ENCODE measurements around the gene VDAC1.
A peak's percentile ranks its signal among the peaks of the same experiment; 100 is the strongest.

The VDAC1 gene

DNA sequence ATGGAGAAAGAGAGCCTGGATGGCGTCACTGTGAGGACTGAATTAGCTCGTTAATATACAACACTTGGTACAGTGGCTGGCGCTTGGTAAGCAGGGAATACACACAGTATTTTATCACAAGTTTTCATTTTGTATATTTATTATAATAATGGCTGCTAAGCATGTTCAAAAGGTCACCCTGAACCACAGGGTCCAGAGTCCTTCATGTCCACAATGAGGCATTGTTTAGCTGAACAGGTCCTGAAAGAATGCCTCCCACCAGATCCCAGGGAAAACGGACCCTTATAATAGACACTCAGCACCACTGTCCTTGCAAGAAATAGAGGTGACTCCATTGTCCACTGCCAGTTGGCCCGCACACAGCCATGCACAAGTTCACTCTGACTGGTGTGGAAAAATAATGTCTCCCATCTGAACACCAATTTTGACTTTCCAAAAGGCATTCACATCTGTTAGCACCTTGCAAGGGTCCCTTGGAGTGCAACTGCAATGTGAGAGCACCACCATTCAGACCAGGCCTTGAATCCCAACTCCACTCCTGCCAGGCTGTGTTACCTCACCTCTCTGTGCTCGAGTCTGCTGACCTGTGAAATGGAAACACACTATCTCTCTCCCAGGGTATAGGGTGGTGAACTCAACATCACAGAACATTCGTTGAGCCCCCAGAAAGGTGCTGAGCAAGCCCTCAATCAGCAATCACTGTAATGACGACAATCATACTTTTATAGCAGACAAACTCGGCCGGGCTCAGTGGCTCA, 3.9 kb downstream of the VDAC1 start:
- no peaks in the 10 kb centered on the region for H3K9me3 Mint-ChIP-seq
- no peak for DNase-seq
- H3K27me3 Mint-ChIP-seq (ENCODE audit: low read depth, poor library complexity) = no peaks in the 10 kb centered on the region
- TF ChIP-seq, protein P1, sequence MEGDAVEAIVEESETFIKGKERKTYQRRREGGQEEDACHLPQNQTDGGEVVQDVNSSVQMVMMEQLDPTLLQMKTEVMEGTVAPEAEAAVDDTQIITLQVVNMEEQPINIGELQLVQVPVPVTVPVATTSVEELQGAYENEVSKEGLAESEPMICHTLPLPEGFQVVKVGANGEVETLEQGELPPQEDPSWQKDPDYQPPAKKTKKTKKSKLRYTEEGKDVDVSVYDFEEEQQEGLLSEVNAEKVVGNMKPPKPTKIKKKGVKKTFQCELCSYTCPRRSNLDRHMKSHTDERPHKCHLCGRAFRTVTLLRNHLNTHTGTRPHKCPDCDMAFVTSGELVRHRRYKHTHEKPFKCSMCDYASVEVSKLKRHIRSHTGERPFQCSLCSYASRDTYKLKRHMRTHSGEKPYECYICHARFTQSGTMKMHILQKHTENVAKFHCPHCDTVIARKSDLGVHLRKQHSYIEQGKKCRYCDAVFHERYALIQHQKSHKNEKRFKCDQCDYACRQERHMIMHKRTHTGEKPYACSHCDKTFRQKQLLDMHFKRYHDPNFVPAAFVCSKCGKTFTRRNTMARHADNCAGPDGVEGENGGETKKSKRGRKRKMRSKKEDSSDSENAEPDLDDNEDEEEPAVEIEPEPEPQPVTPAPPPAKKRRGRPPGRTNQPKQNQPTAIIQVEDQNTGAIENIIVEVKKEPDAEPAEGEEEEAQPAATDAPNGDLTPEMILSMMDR (IDR thresholded peaks at IDR 0.05) = no peak
- H3K36me3 Mint-ChIP-seq (ENCODE audit: low read depth) = peaks cover 14% of the 10 kb centered on the region
- H3K4me1 Mint-ChIP-seq = peaks cover 55% of the 10 kb centered on the region
- H3K27ac Mint-ChIP-seq = no peak overlapping the region
- no peak overlapping the region for H3K4me3 Mint-ChIP-seq

DNA sequence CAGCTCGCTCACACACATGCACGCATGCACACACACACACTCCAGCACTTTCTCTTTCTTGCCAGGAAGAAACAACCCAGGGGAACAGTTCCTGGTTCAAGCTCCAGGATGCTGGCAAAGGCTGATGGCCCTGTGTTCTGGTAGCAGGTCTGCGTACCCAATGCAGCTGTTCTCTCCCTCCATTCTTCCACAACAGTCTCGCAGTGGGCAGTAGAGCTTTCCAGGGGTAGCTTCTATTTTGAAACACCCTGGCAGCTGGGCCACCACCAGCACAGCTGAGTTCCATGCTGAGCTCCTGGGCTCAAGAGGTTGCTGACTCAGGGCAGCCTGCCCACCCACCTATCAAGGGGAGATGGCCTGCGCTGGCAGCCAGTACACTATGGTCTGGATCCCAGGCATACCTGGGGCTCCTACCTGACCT, 4.7 kb downstream of the VDAC1 start:
- Mint-ChIP-seq H3K27ac (peak overlapping the region; percentile 79), H3K36me3 (ENCODE audit: low read depth) (peaks cover 14% of the 10 kb centered on the region), H3K4me3 (no peak overlapping the region), H3K27me3 (ENCODE audit: low read depth, poor library complexity) (no peaks in the 10 kb centered on the region), H3K9me3 (no peaks in the 10 kb centered on the region), H3K4me1 (peaks cover 55% of the 10 kb centered on the region)
- DNase-seq = no peak
- TF ChIP-seq, protein P1 (IDR thresholded peaks at IDR 0.05) = no peak

DNA sequence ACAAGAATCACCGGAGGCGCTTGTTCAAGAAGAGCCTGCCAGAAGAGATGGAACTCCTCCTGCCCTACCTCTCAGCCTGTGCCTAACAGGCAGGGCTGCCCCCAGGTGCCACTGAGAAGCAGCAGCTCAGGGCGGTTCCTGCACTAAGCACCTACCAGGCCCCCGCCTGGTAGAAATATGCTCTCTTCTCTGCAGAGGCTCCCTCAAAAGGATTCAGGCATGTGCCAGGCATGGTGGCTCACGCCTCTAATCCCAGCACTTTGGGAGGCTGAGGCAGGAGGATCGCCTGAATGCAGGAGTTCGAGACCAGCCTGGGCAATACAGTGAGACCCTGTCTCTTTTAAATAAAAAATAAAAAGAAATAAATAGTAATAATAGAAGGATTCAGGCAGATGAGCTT, 6.0 kb downstream of the VDAC1 start:
- peaks cover 14% of the 10 kb centered on the region for H3K36me3 Mint-ChIP-seq (ENCODE audit: low read depth)
- H3K4me1 Mint-ChIP-seq = peaks cover 68% of the 10 kb centered on the region
- no peaks in the 10 kb centered on the region for H3K27me3 Mint-ChIP-seq (ENCODE audit: low read depth, poor library complexity)
- TF ChIP-seq, protein P1 (IDR thresholded peaks at IDR 0.05) = no peak
- no peak for DNase-seq
- H3K4me3 Mint-ChIP-seq = no peak overlapping the region
- H3K9me3 Mint-ChIP-seq = no peaks in the 10 kb centered on the region
- H3K27ac Mint-ChIP-seq = peak overlapping the region; percentile 42

DNA sequence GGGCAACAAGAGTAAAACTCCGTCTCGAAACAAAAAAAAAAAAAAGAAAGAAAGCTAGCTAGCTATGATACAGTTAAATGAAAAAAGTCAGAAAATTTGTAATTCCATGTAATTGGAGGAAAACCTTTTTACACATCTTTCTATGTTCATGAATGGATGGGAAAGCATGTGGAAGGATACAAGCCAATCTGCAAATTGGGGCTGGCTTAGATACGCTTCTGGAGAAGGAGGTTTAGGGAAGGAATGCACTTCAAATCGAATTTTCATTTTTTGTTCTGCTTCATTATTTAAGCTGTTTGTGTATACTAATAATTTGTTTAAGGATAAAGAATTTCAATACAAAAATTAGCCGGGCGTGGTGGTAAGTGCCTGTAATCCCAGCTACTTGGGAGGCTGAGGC, 6.7 kb downstream of the VDAC1 start:
- TF ChIP-seq, protein P1 (IDR thresholded peaks at IDR 0.05) = no peak
- no peaks in the 10 kb centered on the region for H3K27me3 Mint-ChIP-seq (ENCODE audit: low read depth, poor library complexity)
- no peaks in the 10 kb centered on the region for H3K9me3 Mint-ChIP-seq
- no peak for DNase-seq
- peak overlapping the region; percentile 39 for H3K27ac Mint-ChIP-seq
- H3K36me3 Mint-ChIP-seq (ENCODE audit: low read depth) = peaks cover 14% of the 10 kb centered on the region
- H3K4me3 Mint-ChIP-seq = no peak overlapping the region
- H3K4me1 Mint-ChIP-seq = peaks cover 66% of the 10 kb centered on the region

DNA sequence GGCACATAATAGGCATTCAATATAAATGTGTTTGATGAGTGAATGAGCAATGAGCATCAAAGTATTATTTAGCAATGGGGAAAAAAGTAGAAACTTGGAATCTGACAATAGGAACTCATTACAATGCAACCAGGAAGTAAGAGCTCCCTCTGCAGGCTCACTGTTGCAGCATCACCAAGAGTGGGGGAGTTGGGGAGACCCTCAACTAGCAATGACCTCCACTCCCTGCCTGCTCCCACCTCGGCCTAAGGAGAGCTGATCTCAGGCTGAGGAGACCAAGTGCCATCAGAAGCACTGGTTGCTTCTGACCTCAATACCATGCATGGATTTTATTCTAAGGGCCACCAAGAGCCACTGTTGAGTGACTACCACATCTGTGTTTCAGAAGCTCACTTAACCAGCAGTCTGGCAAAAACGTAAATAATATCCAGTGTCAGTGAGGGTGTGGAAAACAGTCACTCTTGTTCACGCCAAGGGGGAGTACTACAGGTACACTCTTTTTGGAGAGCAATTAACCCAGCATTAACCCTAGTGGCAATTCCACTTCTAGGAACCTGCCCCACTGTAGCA, 8.0 kb downstream of the VDAC1 start:
- peaks cover 6% of the 10 kb centered on the region for H3K36me3 Mint-ChIP-seq (ENCODE audit: low read depth)
- no peaks in the 10 kb centered on the region for H3K9me3 Mint-ChIP-seq
- no peaks in the 10 kb centered on the region for H3K27me3 Mint-ChIP-seq (ENCODE audit: low read depth, poor library complexity)
- TF ChIP-seq, protein P1 (IDR thresholded peaks at IDR 0.05) = peak; percentile 54
- peak; percentile 39 for DNase-seq
- no peak overlapping the region for H3K27ac Mint-ChIP-seq
- no peak overlapping the region for H3K4me3 Mint-ChIP-seq
- H3K4me1 Mint-ChIP-seq = peaks cover 62% of the 10 kb centered on the region

Measured in nephron progenitor cell (in vitro differentiated cells).